ENCODE data around the gene CDH13.

GRCh38 chr16:83587201-83587600 lies 960.4 kb downstream of the CDH13 start:
- TF ChIP-seq POLR2AphosphoS5 (IDR thresholded peaks at IDR 0.05; ENCODE audit: low read depth, low read length) (no peak), SIN3A (IDR thresholded peaks at IDR 0.05; ENCODE audit: borderline replicate concordance, insufficient read depth, low read length) (no peak), REST (IDR thresholded peaks at IDR 0.05; ENCODE audit: insufficient read depth in 1 of 2, low read depth in 2 of 2, low read length in 2 of 2) (no peak)
